ENCODE measurements around the gene MTHFD1L. TPM values are rescaled to one million over a fixed set of nuclear protein-coding genes. Genes with fewer than 3 reads are reported as not detected.

MTHFD1L gene
- total and polyA plus RNA-seq, 2 donors from 2014 or later = 4.7 to 39.6 TPM

GRCh38 chr6:151070631-151071051 lies 205.1 kb downstream of the MTHFD1L start:
- intact Hi-C loops (cut with DNase I) = no loop called here
- no peaks in the 10 kb centered on the region for H3K36me3 ChIP-seq (ENCODE audit: control insufficient read depth in 2 of 3, insufficient read depth in 3 of 3, low read length in 3 of 3)
- peaks cover 0 to 2% (median 0%) of the 10 kb centered on the region in 3 donors for H3K9me3 ChIP-seq (ENCODE audit: control insufficient read depth in 2 of 3, insufficient read depth in 1 of 3, low read length in 3 of 3)
- H3K9ac ChIP-seq (ENCODE audit: low read length in 3 of 3) = no peak overlapping the region
- H3K4me1 ChIP-seq (ENCODE audit: control insufficient read depth in 2 of 3, insufficient read depth in 2 of 3, low read depth in 1 of 3, low read length in 3 of 3) = peaks cover 8 to 22% (median 10%) of the 10 kb centered on the region in 3 donors
- TF ChIP-seq CTCF (IDR thresholded peaks at IDR 0.05; ENCODE audit: borderline replicate concordance, extremely low read depth, insufficient read depth) = no peak
- no peak for FAIRE-seq
- no peak overlapping the region for H3K4me3 ChIP-seq (ENCODE audit: low read length in 3 of 3)
- DNase-seq = no peak
- H3K27ac ChIP-seq (ENCODE audit: low read depth in 2 of 2, low read length in 2 of 2) = peak overlapping the region; percentile 33 to 91
- H3K27me3 ChIP-seq (ENCODE audit: control insufficient read depth, insufficient read depth, low read length) = no peaks in the 10 kb centered on the region

- no peak overlapping the region for H3K4me3 ChIP-seq (ENCODE audit: low read length in 3 of 3)
- peaks cover 0 to 2% (median 0%) of the 10 kb centered on the region in 3 donors for H3K9me3 ChIP-seq (ENCODE audit: control insufficient read depth in 2 of 3, insufficient read depth in 1 of 3, low read length in 3 of 3)
- H3K9ac ChIP-seq (ENCODE audit: low read length in 3 of 3) = no peak overlapping the region
- no peak for TF ChIP-seq CTCF (IDR thresholded peaks at IDR 0.05; ENCODE audit: borderline replicate concordance, extremely low read depth, insufficient read depth)
- H3K4me1 ChIP-seq (ENCODE audit: control insufficient read depth in 2 of 3, insufficient read depth in 2 of 3, low read depth in 1 of 3, low read length in 3 of 3) = peaks cover 8 to 22% (median 10%) of the 10 kb centered on the region in 3 donors
- peak in 1 of 5 donors; percentile 76 for DNase-seq
- H3K36me3 ChIP-seq (ENCODE audit: control insufficient read depth in 2 of 3, insufficient read depth in 3 of 3, low read length in 3 of 3) = no peaks in the 10 kb centered on the region
- H3K27me3 ChIP-seq (ENCODE audit: control insufficient read depth, insufficient read depth, low read length) = no peaks in the 10 kb centered on the region
- peak overlapping the region; percentile 19 to 91 for H3K27ac ChIP-seq (ENCODE audit: low read depth in 2 of 2, low read length in 2 of 2)
- no peak for FAIRE-seq
- intact Hi-C loops (cut with DNase I) = no loop called here
Measured at GRCh38 chr6:151071295-151071694, 205.8 kb downstream of the MTHFD1L start.

GRCh38 chr6:151073146-151073545 lies 207.6 kb downstream of the MTHFD1L start:
- intact Hi-C loops (cut with DNase I) = no loop called here
- DNase-seq = no peak

More at GRCh38 chr6:151073146-151073545, 207.6 kb downstream of the MTHFD1L start:
- Histone ChIP-seq H3K4me1 (ENCODE audit: control insufficient read depth in 2 of 3, insufficient read depth in 2 of 3, low read depth in 1 of 3, low read length in 3 of 3) (peaks cover 4 to 14% (median 8%) of the 10 kb centered on the region in 3 donors), H3K4me3 (ENCODE audit: low read length in 3 of 3) (no peak overlapping the region), H3K27ac (ENCODE audit: low read depth in 2 of 2, low read length in 2 of 2) (no peak overlapping the region), H3K9ac (ENCODE audit: low read length in 3 of 3) (no peak overlapping the region), H3K9me3 (ENCODE audit: control insufficient read depth in 2 of 3, insufficient read depth in 1 of 3, low read length in 3 of 3) (peaks cover 0 to 2% (median 0%) of the 10 kb centered on the region in 3 donors), H3K36me3 (ENCODE audit: control insufficient read depth in 2 of 3, insufficient read depth in 3 of 3, low read length in 3 of 3) (no peaks in the 10 kb centered on the region), H3K27me3 (ENCODE audit: control insufficient read depth, insufficient read depth, low read length) (no peaks in the 10 kb centered on the region)
- no peak for FAIRE-seq
- TF ChIP-seq CTCF (IDR thresholded peaks at IDR 0.05; ENCODE audit: borderline replicate concordance, extremely low read depth, insufficient read depth) = no peak

Measured in kidney (tissue), 14 donors.